ENCODE results near the gene ARHGAP40. TPM values are rescaled to one million over a fixed set of nuclear protein-coding genes. Genes with fewer than 3 reads are reported as not detected.

ARHGAP40 gene
- total and polyA plus RNA-seq, 2 of the 4 experiments (the other 2 are of a cell fraction) = not detected

- no peak overlapping the region for H2BK15ac ChIP-seq (ENCODE audit: low read depth, low read length)
- ATAC-seq (ENCODE audit: low read depth) = no peak
- H3K9ac ChIP-seq (ENCODE audit: low read depth, low read length) = no peak overlapping the region
- H2AFZ ChIP-seq (replicated peaks; ENCODE audit: low read length, poor library complexity) = no peak overlapping the region
- peaks cover 4% of the 10 kb centered on the region; the same call in 1 of the 2 replicates for H3K9me1 ChIP-seq (ENCODE audit: insufficient read depth, low read length)
- no peak overlapping the region for H2AK5ac ChIP-seq (ENCODE audit: low read depth, low read length)
- in situ Hi-C loops (cut with MboI; ENCODE audit: low sequenced_read_pairs) = no loop called here
- no peaks in the 10 kb centered on the region for H3K79me1 ChIP-seq (ENCODE audit: low read depth in 1 of 2, low read length in 2 of 2)
- peaks cover 11% of the 10 kb centered on the region for H3K27me3 ChIP-seq (ENCODE audit: control insufficient read depth, insufficient read depth, low read length)
- no peak overlapping the region for H3K4ac ChIP-seq (ENCODE audit: low read depth, low read length)
- BruUV-seq (replicated peaks) = no TSS peak
- no peaks in the 10 kb centered on the region for H4K20me1 ChIP-seq (ENCODE audit: insufficient read depth, low read length)
- H2AK9ac ChIP-seq (replicated peaks; ENCODE audit: low read depth, low read length, poor library complexity) = no peak overlapping the region
- TF ChIP-seq RAD21 (IDR thresholded peaks at IDR 0.05; ENCODE audit: low read length) (no peak), USF2 (IDR thresholded peaks at IDR 0.05; ENCODE audit: low read depth, low read length) (no peak)
- H4K8ac ChIP-seq (ENCODE audit: low read depth in 2 of 2, low read length in 2 of 2) = no peak overlapping the region
- no peaks in the 10 kb centered on the region for H3K36me3 ChIP-seq (ENCODE audit: control insufficient read depth, insufficient read depth, low read length)
- no peak overlapping the region for H4K5ac ChIP-seq (ENCODE audit: low read depth, low read length)
- dilution Hi-C loops (cut with HindIII; ENCODE audit: low sequenced_read_pairs, unreplicated experiment) = no loop called here
- H2BK5ac ChIP-seq (ENCODE audit: low read depth, low read length, poor library complexity, severe bottlenecking) = no peak overlapping the region
- CTCF ChIA-PET = no interaction called here
- H3K23ac ChIP-seq (ENCODE audit: low read depth, low read length) = no peak overlapping the region
- H2BK20ac ChIP-seq (ENCODE audit: low read depth, low read length) = no peak overlapping the region
- WGBS, 2 experiments (ENCODE audit: extremely low coverage in 2 of 2, insufficient read length in 1 of 2) = no CpG with 5 or more reads among the region's 3 CpGs
- H3K18ac ChIP-seq (ENCODE audit: low read depth, low read length) = no peak overlapping the region
- H3K27ac ChIP-seq (ENCODE audit: insufficient read depth, low read length) = no peak overlapping the region
- H3K56ac ChIP-seq (ENCODE audit: extremely low read depth, insufficient read depth, low read length) = no peak overlapping the region
- no peak for DNase-seq
- no peak overlapping the region for H4K91ac ChIP-seq (ENCODE audit: insufficient read depth, low read depth, low read length)
- H3K14ac ChIP-seq (replicated peaks; ENCODE audit: low read depth, low read length) = no peak overlapping the region
- intact Hi-C loops (cut with micrococcal nuclease) = no loop called here
- H2BK120ac ChIP-seq (ENCODE audit: low read depth, low read length) = no peak overlapping the region
- no peaks in the 10 kb centered on the region for H3K9me3 ChIP-seq (ENCODE audit: control insufficient read depth, insufficient read depth, low read length)
- POLR2A ChIA-PET (ENCODE audit: unreplicated experiment) = no interaction called here
- H3K4me1 ChIP-seq (ENCODE audit: control insufficient read depth, insufficient read depth, low read length) = no peaks in the 10 kb centered on the region
- no peak overlapping the region for H3K4me3 ChIP-seq (ENCODE audit: insufficient read depth, low read depth, low read length)
- no peak overlapping the region for H3K4me2 ChIP-seq (ENCODE audit: low read depth, low read length)
Measured at GRCh38 chr20:38670786-38671185, 69.2 kb downstream of the ARHGAP40 start.

Data from IMR-90 (cell line).